GOT3 (cell line): ENCODE results near the gene SERPING1.

Source experiments
- DNase-seq: peaks from one replicate; lab custom pipeline; 2025; ENCODE audit warnings: mixed read lengths; lab: John Stamatoyannopoulos, UW

Gene SERPING1

DNA sequence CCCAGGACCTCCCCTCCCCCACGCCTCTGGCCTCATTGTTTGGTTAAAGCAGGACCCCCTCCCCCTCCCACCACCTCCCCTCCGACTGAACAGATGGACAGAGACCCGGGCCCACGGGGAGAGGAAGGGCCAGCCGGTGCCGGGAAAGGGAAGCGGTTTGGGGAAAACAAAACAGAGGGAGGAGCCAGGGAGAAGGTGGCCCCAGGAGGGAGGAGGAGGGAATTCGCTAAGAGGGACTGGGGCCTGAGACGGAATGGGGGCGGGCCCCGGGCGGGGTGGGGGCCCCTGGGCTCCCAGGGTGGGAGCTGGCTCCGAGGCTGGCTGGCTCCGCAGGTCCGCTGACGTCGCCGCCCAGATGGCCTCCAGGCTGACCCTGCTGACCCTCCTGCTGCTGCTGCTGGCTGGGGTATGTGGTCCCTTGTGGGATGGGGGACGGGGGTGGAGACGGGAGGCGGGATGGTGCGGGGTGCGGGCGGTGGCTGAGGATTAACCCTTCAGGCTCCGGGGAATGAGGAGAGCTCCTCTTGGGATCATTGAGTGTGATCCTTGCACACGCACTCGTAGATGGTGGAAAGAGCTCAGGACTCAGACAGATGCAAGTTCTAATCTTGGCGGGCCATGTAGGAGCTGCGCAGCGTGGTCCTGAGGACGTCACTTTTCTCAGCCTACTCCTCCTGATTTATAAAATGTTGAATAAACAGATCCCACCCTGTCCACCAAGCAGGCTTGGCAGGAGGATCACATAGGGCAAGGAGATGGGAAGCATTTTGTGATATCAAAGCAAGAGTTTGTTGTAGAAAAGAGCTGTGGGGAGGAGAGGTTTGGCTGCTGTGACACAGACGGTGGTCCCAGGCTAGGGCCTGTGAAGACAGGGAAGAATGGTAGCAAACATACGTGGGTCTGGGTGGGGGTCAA is 688 bp downstream of the SERPING1 start:
- DNase-seq: no peak

DNA sequence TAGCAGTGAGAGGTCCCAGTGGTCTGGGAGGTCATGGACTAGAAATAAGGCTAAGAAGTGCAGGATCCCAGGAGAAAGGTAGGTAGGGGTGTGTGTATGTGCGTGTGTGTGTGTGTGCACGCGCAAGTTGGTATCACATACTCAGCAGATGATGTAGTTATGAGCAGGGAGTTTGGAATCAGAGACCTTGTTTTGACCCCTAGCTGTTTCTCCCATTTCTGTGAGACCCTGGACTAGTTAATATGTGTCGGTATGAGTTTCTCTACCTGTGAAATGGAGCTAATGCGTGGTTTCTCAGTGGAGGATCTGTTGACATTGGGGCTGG is 1.3 kb downstream of the SERPING1 start:
- DNase-seq: no peak

DNA sequence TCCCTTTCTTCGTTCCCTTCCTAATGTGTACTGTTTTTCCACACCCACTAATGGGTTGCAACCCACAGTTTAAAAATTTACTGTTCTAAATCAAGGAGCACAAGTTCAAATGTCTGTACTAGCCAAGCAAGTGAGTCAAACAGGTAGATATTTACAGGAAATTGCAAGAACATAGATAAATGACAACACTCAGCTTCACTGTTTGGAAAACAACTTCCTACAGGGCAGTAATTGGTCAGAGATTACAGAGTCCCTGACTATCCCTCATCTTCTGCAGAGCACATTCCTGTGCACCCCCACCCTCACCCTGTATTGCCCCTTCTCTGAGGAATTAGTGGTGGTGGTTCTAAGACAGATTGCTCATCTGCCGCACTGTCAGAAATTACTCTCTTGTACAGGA is 1.9 kb downstream of the SERPING1 start:
- no peak for DNase-seq

DNA sequence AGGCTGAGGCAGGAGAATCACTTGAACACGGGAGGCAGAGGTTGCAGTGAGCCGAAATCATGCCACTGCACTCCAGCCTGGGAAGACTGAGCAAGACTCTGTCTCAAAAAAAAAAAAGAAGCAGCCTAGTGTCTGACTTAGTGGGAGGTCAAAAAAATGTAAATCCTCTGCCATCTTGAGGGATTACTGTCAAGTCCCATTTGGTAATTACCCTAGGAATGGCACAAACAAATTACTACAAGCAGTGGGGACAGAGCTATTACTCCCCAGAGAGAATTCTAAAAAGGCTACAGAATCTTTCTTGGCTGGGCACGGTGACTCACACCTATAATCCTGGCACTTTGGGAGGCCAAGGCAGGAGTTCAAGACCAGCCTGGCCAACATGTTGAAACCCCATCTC is 3.8 kb downstream of the SERPING1 start:
- no peak for DNase-seq

DNA sequence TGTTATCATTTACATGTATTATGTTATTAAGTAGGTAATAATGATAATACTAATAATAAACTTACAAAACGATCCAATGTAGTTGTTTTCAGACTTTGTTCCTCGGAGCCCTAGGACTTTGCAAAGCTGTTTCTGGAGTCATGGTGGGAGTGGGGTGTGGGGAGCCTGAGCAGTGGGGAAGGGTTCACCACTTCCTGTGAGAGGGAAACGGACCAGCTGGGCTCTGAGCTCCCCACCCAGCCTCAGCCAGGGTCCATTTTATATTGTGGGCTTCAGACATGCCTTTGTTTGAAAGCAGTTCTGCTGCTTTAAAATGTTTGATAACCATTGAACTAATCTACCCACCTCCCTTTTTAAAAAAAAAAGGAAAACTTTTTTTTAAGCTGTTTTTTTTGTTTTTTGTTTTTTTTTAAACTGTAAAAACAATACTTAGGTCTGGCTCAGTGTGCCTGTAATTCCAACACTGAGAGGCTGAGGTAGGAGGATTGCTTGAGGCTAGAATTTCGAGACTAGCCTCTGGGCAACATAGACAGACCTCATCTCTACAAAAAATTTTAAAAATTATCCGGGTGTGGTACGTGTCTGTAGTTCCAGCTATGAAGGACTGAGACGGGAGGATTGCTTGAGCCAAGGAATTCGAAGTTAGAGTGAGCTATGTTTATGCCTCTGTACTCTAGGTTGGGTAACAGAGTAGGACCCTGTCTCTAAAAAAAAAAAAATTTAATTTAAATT is 7.0 kb downstream of the SERPING1 start:
- no peak for DNase-seq

DNA sequence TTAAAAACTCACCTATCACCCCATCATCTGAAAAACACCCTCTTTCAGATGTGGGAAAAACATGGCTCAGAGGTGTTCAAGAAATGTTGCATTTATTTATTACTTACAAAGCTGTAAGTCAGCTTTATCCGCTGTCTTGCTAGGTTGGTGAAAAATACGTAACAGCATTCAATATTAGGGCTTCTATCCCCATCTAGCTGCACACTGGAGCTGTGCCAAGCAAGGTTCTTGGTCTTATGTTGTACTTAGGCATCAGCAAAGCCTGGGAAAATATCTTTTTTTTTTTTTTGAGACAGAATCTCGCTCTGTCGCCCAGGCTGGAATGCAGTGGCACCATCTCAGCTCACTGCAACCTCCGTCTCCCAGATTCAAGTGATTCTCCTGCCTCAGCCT is 7.5 kb downstream of the SERPING1 start:
- no peak for DNase-seq

DNA sequence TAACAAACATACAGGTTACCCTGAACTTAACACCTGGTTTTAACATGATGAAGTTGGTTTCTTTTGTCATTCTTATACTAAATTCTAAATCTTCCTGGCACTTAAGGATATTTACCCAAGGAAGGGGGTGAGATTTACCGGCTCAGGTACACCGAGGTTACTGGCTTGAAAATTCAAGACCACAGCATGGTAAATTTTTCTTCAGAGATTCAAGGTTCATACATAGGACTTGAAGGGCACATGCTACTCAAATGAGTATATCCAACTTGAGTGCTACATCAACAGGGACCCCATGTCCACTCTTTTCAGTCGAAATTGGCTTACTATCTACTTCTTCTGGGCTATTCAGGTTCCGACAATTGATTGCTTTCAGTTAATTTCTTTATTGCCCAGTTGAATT is 12.7 kb downstream of the SERPING1 start:
- no peak for DNase-seq

DNA sequence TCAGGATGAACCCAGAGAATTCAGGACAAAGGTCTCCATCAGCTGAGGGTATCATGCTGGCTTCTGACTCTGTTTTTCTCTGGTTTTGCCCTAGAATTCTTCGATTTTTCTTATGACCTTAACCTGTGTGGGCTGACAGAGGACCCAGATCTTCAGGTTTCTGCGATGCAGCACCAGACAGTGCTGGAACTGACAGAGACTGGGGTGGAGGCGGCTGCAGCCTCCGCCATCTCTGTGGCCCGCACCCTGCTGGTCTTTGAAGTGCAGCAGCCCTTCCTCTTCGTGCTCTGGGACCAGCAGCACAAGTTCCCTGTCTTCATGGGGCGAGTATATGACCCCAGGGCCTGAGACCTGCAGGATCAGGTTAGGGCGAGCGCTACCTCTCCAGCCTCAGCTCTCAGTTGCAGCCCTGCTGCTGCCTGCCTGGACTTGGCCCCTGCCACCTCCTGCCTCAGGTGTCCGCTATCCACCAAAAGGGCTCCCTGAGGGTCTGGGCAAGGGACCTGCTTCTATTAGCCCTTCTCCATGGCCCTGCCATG is 16.8 kb downstream of the SERPING1 start:
- no peak for DNase-seq

DNA sequence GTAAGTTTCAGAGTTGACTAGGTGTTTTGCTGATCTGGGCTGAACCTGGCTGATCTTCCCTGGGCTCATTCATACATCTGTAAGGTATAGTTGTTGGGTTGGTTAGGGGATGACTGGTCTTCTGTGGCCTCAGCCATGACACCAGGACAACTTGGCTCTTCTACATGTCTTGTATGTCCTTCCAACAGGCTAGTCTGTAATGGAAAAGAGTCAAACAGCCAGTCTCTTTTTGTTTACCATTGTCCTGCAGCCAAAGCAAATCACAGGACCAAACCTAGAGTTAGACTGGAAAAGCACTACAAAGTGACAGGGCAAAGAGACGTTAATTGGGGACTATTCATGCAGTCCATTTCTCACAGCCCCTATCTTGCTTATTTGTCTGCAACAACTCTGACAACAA is 17.8 kb downstream of the SERPING1 start:
- DNase-seq: no peak

DNA sequence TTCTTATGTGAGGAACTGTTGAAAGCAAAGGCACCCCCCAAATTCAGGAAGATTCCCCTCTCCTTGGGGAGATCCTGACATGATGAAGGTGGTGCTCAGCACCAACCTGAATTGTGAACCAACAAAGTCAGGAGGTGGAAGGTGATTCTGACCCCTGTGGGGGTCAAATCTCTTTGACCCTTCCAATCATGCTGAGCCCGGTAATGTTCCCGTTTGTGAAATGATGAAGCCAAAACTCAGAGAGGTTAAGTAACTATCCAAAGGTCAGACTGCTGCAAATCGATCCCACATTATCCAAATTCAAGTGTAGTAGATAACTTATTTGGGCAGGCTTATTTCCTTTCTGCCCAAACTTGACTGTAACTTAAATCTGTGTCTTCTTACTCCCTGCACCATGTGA is 19.1 kb downstream of the SERPING1 start:
- no peak for DNase-seq

DNA sequence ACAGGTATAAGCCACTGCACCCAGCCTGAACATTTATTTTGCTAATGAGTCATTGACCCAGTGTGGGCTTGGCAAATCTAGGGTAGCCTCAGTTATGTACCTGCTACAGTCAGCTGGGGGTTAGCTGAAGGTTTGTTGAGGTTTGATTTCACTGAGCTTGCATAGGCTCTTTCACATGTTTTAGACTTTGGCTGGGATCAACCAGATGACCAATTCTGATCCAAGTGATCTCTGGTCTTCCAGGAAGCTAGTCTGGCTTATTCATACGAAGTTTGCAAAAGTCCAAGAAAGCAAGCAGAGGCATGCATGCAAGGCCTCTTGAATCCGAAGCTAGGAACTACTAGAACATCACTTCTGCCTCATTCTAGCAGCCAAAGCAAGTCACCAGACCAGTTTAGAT is 21.0 kb downstream of the SERPING1 start:
- DNase-seq: no peak

DNA sequence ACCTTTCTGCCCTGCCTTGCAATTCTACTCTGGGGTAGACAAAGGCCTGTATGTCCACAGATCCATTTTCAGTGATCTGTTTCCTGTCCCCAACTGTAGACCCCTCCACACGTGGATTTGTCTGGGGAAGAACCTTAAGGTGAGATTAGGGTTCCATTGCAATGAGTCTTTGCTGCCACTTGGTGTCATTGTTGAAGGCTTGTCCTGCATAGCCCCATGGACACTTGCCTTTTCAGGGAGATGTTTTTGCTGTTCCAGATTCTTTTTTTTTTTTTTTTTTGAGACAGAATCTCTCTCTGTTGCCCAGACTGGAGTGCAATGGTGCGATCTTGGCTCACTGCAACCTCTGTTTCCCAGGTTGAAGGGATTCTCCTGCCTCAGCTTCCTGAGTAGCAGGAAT is 21.8 kb downstream of the SERPING1 start:
- DNase-seq: no peak

DNA sequence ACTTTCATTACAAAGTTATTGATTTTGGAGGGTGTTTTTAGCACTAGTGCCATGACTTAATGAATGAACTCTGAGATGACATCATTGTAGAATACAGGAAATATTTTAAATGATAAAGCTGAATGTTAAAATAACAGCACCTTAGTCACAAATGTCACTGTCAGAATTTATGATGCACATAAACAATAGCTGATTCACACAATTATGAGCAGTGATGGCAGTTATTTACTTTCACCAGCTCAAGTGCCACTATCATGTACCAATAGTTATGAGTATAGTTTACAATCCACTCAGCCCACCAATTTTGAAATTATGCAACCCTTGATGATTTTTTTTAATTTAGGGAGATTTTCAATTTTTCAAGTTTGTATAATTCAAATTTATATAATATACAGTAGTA is 23.0 kb downstream of the SERPING1 start:
- DNase-seq: no peak

DNA sequence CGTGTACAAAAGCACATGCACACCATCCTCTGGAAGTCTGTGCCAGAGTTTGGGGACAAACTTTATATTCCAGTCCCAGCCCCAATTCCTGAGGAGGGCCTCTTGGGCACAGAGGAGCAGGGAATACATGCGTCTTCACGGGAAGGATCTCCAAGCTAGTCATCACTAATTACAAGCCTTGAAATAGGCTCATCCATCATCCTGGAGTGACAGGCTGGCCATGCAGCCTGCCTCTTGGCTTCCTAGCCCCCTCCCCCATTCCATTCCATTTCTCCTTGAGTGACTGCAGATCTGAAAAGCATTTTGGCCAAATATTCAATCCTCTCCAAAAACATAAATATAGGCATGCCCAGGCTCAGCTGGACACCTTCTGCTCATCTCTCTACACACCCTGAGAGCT is 24.8 kb downstream of the SERPING1 start:
- no peak for DNase-seq

DNA sequence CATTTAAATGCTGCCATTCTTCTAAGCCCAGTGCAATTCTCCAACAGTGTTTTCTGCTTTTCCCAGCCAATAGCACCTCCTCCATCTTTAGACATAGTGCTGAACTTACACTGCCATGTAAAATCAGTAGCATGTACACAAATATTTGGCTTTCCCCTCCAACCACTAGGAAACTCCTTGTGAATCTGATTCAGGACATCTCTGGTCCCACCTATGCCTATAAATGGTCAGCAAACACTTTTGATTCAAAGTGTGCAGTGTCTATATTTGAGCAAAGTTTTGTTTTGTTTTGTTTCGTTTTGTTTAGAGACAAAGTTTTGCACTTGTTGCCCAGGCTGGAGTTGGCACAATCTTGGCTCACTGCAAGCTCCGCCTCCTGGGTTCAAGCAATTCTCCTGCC is 27.4 kb downstream of the SERPING1 start:
- no peak for DNase-seq

DNA sequence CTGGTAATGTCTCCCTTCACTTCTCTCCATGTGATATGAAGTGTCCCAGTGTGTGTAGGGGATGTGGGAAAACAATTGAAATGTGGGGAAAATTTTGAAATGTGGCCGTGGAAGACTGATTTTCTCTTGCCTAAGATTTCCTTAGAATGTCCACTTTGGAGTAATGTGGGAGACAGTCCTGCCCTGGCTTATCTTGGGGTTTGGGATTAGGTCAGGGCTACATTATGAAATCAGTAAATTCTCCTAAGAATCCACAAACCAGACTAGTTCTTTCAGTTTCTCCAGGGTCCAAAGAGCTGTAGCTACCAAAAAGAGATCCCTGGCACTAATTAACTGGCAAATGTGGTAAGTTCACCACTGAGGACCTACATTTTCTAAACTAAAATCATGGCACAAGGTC is 29.4 kb downstream of the SERPING1 start:
- no peak for DNase-seq

DNA sequence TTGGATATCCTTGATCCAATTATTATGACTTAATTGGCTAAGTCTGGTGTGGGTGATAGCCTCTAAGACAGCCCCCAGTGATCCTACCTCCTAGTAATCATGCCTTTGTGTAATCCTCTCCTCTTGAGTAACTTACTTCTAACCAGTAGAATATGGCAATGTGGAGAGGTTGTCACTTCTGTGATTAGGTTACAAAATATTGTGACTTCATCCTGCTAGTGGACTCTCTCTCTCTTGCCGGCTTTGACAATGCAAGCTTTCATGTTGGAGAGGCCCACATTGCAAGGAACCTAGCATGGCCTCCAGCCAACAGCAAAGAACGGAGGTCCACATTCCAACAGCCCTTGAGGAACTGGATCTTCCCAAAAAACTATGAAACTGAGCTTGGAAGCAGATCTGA is 32.7 kb downstream of the SERPING1 start:
- DNase-seq: no peak

DNA sequence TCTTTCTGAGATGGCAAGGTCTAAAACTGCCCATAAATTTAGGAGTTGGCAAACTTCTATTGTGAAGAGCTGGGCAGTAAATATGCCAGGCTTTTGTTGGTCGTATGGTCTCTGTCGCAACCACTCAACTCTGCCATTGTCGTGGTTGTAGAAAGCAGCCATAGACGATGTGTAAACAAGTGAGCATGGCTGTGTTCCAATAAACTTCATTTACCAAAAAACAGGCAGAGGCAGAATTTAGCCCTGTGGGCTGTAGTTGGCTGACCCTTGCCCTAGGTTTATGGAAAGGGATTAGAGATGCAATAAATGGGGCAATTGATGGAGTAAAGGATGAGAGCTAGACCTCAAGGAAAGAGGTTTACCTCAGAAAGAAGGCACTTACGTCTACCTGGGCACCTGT is 34.6 kb downstream of the SERPING1 start:
- no peak for DNase-seq

DNA sequence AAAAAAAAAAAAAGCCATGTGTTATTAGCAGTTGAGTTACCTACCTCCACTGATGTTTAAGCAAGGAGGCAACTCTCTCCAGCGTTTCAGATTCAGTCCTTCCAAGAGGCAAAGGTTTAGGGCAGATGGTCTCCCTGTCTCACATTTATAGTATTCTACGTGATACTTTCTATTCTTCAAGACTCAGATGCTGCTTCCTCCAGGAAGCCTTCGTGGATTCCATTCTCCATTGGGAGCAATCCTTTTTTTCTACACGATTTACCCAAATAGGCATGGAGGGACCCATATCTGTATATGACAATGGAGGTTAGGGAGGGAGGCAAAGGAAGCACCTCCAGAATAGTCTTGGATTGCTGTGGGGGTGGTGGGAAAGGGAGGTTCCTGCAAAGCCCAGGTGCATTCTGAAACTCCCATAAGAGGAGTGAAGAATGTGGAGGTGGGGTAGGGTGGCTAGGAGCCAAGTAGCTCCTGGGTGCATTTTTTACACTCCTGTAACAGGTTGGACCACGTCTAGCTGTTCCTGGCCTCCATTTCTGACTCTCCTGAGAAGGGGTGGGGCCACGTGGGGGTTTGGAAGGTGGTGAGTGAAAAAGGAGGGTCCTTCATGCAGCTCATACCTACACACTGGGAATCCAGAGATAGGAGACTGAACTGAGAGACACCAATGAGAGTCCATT is 36.0 kb downstream of the SERPING1 start:
- no peak for DNase-seq

DNA sequence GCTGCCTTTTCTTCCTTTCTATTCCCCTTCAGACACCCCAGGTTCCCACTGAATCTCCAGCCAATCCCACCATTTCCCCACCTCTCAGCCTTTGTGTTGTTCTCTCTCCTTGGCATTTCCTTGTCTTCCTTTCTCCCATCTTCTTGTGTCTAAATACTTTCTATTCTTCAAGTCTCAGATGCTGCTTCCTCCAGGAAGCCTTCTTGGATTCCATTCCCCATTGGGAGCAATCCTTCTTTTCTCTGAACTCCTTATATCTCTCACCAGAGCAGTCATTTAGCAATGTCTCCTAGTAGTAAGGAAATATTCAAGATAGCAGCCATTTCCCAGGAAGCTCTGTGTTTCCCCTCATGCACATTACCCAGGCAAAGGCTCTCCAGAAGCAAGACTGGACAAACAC is 36.8 kb downstream of the SERPING1 start:
- DNase-seq: no peak

DNA sequence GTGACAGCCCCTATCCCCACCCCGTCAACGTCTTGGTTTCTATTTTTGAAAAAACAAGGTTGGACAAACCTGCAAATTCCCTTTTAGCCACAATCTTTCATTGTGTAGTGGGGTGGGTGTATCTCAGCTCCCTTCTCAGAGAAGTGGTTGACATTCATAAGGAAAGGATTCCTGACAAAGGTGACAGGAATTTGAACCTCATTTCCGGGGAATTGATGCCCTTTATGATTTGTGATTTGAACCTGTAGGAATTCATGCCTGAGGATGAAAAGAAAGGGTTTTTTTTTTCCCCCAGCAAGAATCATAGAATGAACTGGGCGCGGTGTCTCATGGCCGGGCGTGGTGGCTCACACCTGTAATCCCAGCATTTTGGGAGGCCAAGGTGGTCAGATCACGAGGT is 37.8 kb downstream of the SERPING1 start:
- no peak for DNase-seq

DNA sequence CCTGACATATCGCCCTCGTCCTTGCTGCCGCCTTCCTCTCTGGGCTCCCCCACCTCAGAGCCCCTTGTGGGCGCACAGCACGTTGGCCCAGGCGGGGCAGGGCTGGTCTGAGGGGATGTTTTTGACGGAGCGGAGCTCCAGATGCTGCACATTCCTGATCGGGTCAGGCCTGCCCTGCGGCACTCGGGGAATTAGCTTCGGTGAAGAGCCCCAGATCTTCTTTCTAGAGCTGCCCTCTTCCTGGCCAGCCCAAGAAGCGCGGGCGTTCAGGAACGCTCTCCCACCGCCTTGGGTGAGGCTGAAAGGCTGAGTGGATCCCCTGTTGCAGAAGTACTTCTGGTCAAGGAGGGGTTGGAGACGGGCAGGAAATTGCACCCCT is 40.1 kb downstream of the SERPING1 start:
- no peak for DNase-seq
